Amniotic epithelial cell (primary cell): ENCODE results near the gene PLPP3.

Experiments used
- DNase-seq: peaks from one replicate; pipeline ENCODE4 v3.0.0-alpha.2; 2010; ENCODE audit warnings: low read depth

PLPP3 gene

GRCh38 chr1:56461158-56462127 lies 117.9 kb downstream of the PLPP3 start:
- DNase-seq = no peak

DNA sequence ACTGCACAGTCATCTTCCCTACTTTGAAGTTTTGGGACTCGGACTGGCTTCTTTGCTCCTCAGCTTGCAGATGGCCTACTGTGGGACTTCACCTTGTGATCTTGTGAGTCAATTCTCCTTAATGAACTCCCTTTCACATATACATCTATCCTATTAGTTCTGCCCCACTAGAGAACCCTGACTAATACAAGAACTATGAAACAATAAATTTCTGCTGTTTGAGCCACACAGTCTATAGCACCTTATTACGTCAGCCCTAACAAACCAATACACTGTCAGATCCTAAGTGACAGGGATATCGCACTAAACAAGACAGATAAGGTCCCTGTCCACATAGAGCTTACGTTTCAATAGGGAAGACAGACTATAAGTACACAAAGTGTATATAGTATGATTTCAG lies 120.1 kb downstream of the PLPP3 start:
- DNase-seq = no peak

- no peak for DNase-seq
Observed at GRCh38 chr1:56457756-56458375, 121.5 kb downstream of the PLPP3 start.

DNA sequence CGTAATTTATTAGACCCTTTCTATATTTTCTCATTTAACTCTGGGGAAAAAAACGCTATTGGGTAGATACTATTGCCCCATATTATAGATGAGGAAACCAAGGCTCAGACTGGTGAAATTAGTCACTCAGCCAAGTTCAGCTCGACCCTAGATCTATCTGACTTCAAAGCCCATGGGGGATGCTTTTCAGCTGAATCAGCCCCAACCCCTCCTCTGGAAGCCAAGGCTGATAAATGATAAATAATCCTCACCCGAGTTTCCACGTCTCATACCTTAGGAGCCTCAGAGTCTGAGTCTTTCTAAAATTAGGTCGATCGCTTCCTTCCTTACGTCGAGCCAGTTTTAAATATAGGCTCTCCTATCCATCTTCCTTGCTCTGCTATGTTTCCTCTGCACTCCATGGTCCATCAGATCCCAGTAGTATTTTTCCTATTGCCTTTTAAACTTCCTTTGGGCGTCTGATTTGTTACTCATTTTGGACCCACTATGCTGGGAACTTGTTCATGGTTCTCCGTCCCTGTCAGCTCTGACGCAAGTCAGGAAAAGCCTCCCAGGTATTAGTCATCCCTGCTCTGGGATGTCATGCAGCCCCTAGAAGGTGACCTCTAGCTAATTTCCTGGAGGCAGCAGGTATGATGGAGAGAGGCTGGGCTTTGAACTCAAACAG lies 122.8 kb downstream of the PLPP3 start:
- peak; percentile 65 for DNase-seq

DNA sequence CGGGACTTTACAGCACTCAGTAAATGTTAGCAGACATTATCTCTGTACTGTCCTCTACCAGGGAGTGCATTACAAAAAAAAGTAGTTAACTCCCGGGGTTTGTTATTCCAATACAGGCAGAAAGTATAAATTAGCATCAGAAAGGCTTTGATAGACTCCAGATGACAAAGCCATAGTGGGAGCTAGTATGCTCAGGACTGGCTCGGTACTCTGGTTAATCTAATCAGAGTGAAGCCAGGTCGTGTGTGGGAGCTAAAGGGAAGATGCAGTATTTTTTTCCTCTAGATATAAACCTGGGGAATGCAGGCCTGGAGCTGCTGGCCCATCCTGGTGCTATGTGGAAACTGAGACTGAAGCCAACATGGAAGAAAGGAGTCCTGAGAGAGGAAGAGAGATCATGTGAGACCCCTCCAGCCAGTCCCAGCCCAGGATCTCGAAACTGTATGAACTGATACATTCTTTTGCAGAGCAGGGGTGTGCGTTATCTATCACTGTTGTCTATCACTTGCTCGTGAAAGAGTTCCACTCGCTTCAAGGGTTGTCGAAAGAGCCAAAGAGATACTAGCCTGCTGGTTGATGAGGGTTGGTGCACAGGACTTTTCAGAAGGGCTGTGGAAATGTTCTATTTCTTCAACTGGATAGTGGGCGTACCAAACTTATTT lies 125.8 kb downstream of the PLPP3 start:
- DNase-seq = peak; percentile 44

GRCh38 chr1:56453016-56453415 lies 126.3 kb downstream of the PLPP3 start:
- no peak for DNase-seq

DNA sequence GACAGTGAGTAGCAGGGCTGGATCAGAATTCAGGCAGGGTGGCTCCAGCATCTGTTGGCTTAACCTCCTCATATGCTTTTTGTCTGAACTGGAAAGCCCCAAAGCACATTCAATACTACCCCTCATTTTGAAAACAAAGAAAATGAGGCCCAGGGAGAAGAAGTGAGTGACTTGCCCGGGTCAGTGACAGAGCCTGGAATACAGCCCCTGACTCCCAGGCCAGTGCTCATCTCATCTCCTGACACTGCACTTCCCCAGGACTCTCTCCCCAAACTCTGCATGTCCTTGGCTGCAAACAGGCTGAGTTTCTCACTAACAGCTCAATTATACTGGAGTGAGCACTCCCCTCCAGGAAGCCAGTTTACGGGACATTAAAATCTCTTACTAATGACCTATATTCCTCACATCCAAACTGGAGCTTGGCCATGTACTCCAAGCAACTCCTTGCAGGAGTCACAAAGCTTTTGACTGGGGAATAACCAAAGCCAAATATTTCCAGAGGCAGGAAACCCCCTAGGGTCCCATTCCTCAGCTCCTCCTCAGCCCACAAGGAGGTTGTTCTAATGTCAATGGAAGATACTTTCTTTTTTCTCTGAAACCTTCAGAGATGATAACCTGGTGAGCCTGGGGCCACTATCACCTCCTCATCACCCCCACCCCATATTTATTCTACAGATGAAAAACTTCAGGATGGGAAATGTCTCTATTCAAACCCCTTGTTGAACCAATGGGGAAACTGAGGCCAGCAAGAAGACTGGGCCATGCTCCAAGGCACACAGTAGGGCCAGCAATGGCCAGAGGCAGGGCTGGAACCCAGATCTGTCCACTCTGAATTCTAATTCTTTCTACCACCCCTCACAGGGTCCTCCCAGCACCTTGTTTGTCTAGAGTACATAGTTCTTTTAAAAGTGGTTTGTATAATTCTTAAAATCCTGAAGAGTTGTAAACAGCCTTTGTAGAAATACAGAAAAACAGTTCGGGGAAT lies 127.0 kb downstream of the PLPP3 start:
- DNase-seq = no peak

DNA sequence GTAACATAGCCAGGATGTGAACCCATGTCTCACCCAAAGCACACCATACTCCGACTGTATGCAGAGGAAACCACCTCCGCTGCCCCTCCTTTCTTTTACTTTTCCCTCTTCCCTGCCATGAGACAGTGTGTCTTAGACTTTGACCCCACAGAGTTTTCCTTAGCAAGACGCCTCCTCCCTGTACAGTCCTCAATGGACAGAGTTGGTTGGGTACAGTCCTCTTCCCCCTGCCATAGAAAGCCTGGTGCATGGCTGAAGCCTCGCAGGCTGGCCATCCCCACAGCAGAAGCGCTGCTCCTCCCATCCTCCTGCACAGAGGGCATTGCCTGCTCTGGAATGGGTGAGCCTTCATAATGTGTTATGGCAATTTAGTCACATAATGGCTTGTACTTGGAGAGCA lies 127.9 kb downstream of the PLPP3 start:
- DNase-seq = no peak

- peak; percentile 24 for DNase-seq
Observed at GRCh38 chr1:56450004-56450666, 129.2 kb downstream of the PLPP3 start.

- peak; percentile 44 for DNase-seq
Observed at GRCh38 chr1:56448529-56449300, 130.6 kb downstream of the PLPP3 start.

- DNase-seq = no peak
Observed at GRCh38 chr1:56447823-56448222, 131.5 kb downstream of the PLPP3 start.

- DNase-seq = peak; percentile 52
Observed at GRCh38 chr1:56446531-56447098, 132.7 kb downstream of the PLPP3 start.

GRCh38 chr1:56444960-56445646 lies 134.3 kb downstream of the PLPP3 start:
- DNase-seq = no peak
